Stomach (tissue), 4 donors: ENCODE data around the gene TEX26.

Experiments used
- EP300 ChIP-seq: sonication (generic); formaldehyde crosslinking; IDR thresholded peaks from one replicate; pipeline ENCODE4 v1.6.1; 2017; ENCODE audit warnings: antibody characterized with exemption
- POLR2A ChIP-seq, 4 donors: fragments of 450-650 bp; IDR thresholded peaks; one replicate each; pipeline ENCODE4 v1.6.1; 2016; ENCODE audit warnings: antibody characterized with exemption in 4 of 4, control low read depth in 2 of 4, mild to moderate bottlenecking in 1 of 4, moderate library complexity in 1 of 4
- POLR2AphosphoS5 ChIP-seq, 3 donors: sonication (generic); formaldehyde crosslinking; IDR thresholded peaks; one replicate each; pipeline ENCODE4 v1.6.1; 2016; ENCODE audit warnings: antibody characterized with exemption in 3 of 3
- TF ChIP-seq, protein P1 (sequence below), 7 experiments: fragments of 450-650 bp in 4 of 7; fragments of 200-600 bp in 3 of 7; sonication (generic) in 3 of 7; IDR thresholded peaks; one replicate each; pipeline ENCODE4 v1.5.1; 2016 to 2019; ENCODE audit warnings: antibody characterized with exemption in 7 of 7, control low read depth in 2 of 7, mild to moderate bottlenecking in 1 of 7

DNA sequence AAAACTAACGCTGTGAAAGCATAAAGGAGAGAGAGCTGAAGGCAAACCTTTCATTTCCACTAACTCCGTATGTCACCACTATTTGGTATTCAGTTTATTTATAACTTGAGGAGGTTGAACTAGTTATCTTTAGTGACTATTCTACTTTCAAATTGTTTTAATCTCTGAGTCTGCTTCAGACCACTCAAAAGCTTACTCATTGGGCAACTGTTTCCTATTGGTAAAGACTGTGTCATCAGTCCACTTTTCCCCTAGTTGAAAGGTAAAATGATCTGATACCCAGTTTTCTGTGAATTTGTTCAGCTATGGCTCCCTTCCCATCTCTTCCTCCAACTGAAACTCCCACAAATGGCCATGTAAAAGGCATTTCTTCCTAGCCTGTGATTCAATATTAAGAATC is 39.1 kb downstream of the TEX26 start:
- TF ChIP-seq, protein P1, sequence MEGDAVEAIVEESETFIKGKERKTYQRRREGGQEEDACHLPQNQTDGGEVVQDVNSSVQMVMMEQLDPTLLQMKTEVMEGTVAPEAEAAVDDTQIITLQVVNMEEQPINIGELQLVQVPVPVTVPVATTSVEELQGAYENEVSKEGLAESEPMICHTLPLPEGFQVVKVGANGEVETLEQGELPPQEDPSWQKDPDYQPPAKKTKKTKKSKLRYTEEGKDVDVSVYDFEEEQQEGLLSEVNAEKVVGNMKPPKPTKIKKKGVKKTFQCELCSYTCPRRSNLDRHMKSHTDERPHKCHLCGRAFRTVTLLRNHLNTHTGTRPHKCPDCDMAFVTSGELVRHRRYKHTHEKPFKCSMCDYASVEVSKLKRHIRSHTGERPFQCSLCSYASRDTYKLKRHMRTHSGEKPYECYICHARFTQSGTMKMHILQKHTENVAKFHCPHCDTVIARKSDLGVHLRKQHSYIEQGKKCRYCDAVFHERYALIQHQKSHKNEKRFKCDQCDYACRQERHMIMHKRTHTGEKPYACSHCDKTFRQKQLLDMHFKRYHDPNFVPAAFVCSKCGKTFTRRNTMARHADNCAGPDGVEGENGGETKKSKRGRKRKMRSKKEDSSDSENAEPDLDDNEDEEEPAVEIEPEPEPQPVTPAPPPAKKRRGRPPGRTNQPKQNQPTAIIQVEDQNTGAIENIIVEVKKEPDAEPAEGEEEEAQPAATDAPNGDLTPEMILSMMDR (IDR thresholded peaks at IDR 0.05), result no peak
- TF ChIP-seq POLR2AphosphoS5 (IDR thresholded peaks at IDR 0.05) (no peak), EP300 (no peak), POLR2A (IDR thresholded peaks at IDR 0.05) (no peak)
